NCI-H1436 (cell line): ENCODE data around the gene PODN.

Source experiments
- DNase-seq: peaks from one replicate; lab custom pipeline; 2025; lab: John Stamatoyannopoulos, UW

PODN gene

DNA sequence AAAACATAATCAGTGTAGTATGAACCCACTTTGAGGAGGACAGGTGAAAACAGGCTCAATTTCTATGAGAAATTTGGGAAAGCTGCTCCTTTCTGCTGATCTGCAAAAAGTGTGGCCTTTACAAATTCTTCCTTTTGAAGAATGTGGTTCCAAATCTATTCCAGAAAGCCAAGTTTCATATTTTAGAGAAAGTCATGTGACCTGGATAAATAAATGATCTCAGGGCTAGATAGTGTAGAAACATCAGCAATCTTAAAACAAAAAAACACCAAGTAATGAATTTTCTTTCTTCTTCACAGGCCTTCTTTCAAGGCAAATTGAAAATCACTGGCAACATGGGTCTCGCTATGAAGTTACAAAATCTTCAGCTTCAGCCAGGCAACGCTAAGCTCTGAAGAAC lies 11.7 kb upstream of the PODN start:
- DNase-seq = no peak

DNA sequence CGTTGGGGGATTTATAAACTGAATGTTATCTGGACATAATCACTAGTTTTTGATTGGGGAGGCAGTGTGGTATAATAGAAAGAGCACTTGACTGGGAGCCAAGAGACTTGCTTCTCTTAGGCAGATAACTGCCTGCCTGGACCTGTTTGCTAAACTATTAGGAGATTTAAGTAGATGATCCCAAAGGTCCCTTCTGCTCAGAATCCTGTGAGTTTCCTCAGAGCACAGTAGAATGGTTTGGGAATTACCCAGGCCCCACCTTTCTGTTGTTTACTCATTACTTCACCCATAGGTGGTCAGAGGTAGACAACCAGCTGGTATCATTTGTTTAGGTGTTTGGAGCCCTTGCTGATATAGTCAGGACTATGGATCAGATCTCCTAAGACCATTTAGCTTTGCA lies 10.3 kb upstream of the PODN start:
- no peak for DNase-seq

- DNase-seq = no peak
Observed at GRCh38 chr1:53057127-53057526, 4.9 kb upstream of the PODN start.

- no peak for DNase-seq
Observed at GRCh38 chr1:53060579-53060978, 1.4 kb upstream of the PODN start.

GRCh38 chr1:53061123-53061858 lies 722 bp upstream of the PODN start:
- DNase-seq = no peak

- no peak for DNase-seq
Observed at GRCh38 chr1:53062708-53063591, 937 bp downstream of the PODN start.

- no peak for DNase-seq
Observed at GRCh38 chr1:53063744-53064515, 1.9 kb downstream of the PODN start.

DNA sequence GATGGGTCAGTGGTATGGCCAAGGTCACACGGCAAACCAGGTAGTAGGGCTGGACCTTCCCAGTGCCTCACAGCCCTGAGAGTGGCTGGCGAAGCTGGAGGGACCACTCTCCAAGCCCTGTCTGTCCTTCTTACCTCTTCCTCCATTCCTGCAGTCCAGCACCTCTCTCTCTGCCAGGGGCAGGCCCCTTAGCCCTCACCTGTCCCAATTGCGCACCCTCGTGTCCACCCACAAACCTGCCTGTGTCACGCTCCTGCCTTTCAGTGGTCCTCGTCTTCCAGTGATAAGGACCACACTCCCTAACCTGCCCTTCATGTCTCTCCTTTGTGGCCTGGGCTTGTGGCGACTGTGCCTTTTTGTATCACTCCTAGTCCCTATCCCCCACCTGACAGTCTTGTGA lies 3.4 kb downstream of the PODN start:
- DNase-seq = no peak

DNA sequence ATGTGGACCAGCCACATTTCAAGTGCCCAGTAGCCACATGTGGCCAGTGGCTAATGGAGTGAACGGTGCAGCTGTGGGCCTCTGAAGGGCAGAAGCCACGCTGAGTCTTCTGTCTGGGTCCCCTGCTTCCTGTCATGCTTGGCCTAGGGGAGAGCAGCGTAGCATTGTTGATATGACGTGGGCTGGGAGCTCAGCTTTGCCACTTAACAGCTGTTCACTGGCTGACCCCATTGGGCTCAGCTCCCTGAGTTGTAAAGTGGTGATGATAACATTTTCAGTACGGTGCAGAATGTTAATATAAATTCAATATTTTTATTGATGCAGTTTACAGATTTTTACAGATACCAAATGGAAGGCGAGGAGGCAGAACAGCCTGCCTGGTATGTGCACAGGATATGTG lies 4.5 kb downstream of the PODN start:
- DNase-seq = no peak

DNA sequence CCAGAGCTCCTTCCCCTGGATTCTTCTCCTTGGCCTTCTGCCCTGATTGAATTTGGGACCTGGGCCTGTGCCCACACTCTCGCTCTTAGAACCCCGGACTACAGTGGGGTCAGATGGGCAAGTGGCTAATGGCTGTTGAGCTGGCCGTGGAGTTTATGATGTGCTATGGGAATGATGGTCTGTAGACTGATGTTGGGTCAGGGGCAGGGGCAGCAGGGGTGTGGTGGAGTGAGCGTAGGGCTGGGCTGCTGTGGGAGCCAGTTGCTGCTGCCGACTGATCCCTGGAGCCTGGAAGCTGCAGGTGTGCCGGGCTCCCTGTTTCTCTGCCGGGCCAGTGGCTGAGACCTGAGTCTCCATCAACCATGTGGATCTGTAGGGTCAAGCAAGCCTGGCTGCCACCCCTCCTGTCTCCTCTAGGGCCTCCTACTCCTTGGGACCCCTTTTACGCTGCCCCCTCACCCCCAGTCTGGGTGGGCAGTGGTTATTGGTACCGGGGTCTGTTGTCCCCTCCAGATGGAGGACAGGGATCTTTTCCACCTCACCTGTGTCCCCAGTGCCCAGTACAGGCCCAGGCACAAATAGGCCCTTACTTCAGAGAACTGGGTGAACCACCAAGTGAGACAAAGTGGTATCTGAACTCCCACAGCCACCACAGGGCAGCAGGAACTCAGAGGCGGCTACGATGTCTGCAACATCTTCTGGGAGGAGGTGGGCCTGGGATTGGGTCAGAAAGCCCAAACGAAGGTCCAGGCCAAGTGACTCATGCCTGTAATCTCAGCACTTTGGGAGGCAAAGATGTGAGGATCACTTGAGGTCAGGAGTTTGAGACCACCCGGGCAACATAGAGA lies 5.1 kb downstream of the PODN start:
- no peak for DNase-seq

DNA sequence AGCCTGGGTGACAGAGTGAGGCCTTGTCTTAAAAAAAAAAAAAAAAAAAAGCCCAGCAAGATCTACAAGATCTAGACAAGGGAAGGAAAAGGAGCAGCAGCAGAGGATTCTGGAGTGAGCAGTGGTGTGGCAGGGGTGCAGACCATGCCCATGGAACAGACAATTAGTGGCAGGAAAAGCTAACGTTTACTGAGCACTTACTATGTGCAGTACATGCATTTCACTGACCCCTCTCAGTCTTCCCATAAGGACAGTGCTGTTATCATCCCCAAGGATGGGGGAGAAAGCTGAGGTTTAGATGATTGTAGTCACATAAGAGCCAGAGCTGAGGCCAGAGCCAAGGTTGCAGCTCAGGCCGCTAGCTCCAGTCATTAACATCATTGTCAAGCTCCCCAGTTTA lies 5.9 kb downstream of the PODN start:
- DNase-seq = no peak

DNA sequence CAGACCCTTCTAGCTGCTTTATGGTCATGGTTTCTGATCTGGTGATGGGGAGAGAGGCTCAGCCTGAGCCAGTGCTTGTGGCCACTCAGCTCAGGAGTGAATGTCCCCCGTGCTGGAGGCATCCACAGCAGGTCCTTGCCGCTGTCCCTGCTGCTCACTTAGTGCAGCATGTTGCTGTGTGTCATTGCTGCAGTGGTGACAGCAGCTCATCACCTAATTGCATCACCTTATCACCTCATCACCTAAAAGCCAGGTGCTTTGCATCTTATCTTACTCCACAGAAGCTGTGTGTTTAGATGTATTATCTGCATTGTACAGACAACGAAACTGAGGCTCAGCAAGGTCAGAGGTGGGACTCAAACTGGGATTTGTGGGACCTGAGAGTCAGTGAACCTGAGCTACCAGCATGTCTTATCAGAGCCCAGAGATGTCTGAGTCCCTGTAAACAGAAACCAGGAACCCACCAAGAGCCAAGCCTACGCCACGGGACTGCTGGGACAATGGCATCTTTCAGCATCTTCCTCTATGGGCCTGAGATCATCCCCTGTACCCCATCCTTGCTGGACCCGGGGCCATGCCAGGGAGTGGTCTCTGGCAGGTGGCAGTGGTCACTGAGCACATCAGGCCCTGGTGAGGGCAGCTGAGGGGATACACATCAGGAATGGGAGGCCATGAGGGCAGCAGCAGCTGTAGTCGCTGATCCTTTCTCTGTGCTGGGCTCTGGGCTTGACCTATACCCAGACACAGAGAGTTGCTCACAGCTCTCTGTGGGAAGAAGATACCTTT lies 6.5 kb downstream of the PODN start:
- DNase-seq = no peak

DNA sequence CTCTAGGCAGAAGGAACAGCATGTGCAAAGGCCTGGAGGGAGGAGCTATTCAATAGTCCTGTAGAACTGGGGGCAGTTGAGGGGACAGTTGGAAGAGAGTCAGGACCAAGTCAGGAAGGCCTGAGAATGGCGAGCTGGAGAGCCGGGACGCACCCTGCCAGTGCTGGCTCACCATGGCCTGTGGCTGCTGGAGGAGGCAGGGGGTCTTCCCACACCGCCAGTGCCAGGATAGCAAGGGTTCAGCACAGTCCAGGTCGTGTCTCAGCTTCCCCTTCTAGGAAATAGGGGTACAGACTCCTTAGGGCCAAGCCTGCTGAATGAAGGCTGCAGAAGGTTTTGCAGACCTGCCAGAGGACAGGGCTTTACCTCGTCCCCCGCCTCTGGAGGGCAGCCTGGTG lies 7.3 kb downstream of the PODN start:
- DNase-seq = no peak

DNA sequence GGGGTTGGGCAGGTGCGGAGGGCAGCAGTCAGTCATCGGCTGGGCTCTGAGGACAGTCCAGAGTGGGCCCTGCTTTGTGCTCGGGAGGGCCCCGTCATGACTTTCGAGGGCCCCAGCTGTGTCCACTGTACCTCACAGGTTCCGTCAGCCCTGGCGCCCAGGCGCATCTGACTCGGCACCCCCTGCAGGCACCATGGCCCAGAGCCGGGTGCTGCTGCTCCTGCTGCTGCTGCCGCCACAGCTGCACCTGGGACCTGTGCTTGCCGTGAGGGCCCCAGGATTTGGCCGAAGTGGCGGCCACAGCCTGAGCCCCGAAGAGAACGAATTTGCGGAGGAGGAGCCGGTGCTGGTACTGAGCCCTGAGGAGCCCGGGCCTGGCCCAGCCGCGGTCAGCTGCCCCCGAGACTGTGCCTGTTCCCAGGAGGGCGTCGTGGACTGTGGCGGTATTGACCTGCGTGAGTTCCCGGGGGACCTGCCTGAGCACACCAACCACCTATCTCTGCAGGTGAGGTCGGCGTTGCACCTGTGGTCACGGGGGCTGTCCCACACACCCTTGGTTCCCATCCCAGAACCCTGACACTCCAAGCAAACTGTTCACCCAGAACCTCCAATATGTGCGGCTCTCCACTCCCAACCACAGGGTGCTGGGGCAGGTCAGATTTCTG lies 7.8 kb downstream of the PODN start:
- no peak for DNase-seq

DNA sequence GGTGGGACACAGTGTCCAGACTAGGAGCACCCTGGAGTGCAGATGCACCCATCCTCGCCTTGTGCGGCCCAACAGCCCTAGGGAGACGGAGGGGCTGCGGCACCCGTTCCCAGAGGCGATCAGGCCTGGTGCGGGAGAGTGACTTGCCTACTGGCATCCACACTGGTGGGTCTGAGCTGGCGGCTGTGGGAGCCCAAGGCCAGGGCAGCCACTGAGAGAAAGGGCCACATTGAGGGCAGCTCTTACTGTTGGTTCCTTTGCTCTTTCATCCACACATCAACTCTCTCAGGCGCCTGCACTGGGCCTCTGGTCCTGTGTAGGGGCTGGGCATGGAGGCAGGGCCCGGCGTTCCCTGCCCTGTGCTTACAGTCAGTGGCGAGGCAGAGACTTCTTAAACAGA lies 8.6 kb downstream of the PODN start:
- no peak for DNase-seq

- DNase-seq = no peak
Observed at GRCh38 chr1:53071167-53071865, 9.3 kb downstream of the PODN start.

DNA sequence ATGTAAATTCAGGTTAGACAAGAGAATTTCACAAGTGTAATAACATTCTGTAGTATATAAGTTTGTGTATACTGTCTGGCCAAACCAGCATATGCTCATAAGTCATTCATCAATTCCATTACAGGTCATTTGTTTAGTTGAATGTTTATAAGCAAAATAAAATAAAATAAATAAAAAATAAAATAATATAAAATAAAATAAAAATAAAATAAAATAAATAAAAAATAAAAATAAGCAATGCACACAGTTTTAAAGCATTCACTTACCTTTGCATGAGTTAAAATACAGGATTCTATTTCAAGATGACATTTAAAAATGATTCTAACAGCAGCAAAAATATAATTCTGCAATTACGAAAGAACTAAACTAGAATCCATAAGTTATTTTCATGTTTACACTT lies 9.9 kb downstream of the PODN start:
- no peak for DNase-seq

- DNase-seq = no peak
Observed at GRCh38 chr1:53073287-53073686, 11.3 kb downstream of the PODN start.

DNA sequence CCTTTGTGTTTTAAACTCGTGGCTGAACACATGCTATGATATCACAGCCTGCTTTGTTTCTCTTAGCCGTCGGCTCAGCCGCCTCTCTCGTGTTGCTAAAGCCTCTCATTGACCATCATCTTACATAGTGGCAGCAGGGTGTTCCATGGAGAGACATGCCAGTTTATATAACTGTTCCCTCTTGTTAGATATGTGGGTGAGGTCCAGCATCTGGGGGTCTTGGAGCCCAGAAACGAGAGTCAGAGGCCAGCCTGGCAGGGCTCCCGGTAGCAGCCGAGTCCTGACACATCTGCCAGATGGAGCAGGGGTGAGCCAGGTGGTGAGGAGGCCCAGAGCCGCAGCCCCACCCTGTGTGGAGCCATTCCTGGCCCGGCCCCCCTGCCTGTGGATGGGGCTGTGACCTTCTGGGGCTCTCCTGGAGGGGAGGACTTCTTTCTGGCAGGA lies 11.9 kb downstream of the PODN start:
- DNase-seq = no peak
